Esophagus muscularis mucosa (tissue), 4 donors: ENCODE results near the gene MLKL. TPM values are rescaled to one million over a fixed set of nuclear protein-coding genes. Genes with fewer than 3 reads are reported as not detected.

Source experiments
- DNase-seq: peaks from one replicate; pipeline ENCODE4 v3.0.0-alpha.2; 2017; ENCODE audit errors: extremely low spot score
- H3K27ac ChIP-seq, 4 donors: fragments of 200-600 bp; sonication (generic); replicated peaks in 1 of 4; 1 replicate in 3 of 4; 2 replicates in 1 of 4; pipeline ENCODE4 v1.5.1; 2016 to 2019; ENCODE audit warnings: mild to moderate bottlenecking in 1 of 4
- H3K27me3 ChIP-seq, 4 donors: fragments of 200-600 bp; sonication (generic); one replicate each; pipeline versions ENCODE4 v1.5.1 to v1.6.0; 2016 to 2019
- H3K36me3 ChIP-seq, 4 donors: fragments of 200-600 bp; sonication (generic); one replicate each; pipeline ENCODE4 v1.5.1; 2016 to 2019
- H3K4me1 ChIP-seq, 4 donors: fragments of 200-600 bp; sonication (generic); one replicate each; pipeline ENCODE4 v1.5.1; 2016 to 2019
- H3K4me3 ChIP-seq, 4 donors: fragments of 200-600 bp; sonication (generic); 1 replicate in 2 of 4; 2 replicates in 2 of 4; pipeline ENCODE4 v1.5.1; 2016 to 2019; ENCODE audit warnings: mild to moderate bottlenecking in 4 of 4, moderate library complexity in 1 of 4
- H3K9me3 ChIP-seq, 4 donors: fragments of 200-600 bp; sonication (generic); 1 replicate in 3 of 4; 2 replicates in 1 of 4; pipeline ENCODE4 v1.5.1; 2016 to 2019
- EP300 ChIP-seq: sonication (generic); formaldehyde crosslinking; IDR thresholded peaks from one replicate; pipeline ENCODE4 v1.6.1; 2017; ENCODE audit warnings: antibody characterized with exemption
- POLR2A ChIP-seq: fragments of 450-650 bp; IDR thresholded peaks from one replicate; pipeline ENCODE4 v1.6.1; 2017; ENCODE audit warnings: antibody characterized with exemption, moderate library complexity, mild to moderate bottlenecking, low read depth
- POLR2AphosphoS5 ChIP-seq, 2 donors: sonication (generic); formaldehyde crosslinking; IDR thresholded peaks; one replicate each; pipeline ENCODE4 v1.6.1; 2017; ENCODE audit warnings: antibody characterized with exemption in 2 of 2
- WGBS: methylation state at CpG from one replicate; pipeline ENCODE4 v1.1.5; 2018; 5-methylcytosine and 5-hydroxymethylcytosine counted together
- intact Hi-C: fragments of 100-400 bp; cut with DNase I; formaldehyde crosslinking; loops from one replicate; pipeline ENCODE4 v1.15.1; 2023
- total RNA-seq, 4 donors: library from RNA; depleted of rRNA; stranded (reverse); fragments of >200 nt; gene quantifications; one replicate each; pipeline versions ENCODE4 v1.1.0 to v1.2.1, GENCODE V29; 2016
- TF ChIP-seq, protein P1 (sequence below), 3 experiments: fragments of 200-600 bp in 2 of 3; fragments of 450-650 bp in 1 of 3; sonication (generic) in 2 of 3; IDR thresholded peaks; one replicate each; pipeline ENCODE4 v1.5.1; 2017 to 2019; ENCODE audit warnings: antibody characterized with exemption in 3 of 3, mild to moderate bottlenecking in 2 of 3, moderate library complexity in 1 of 3

MLKL gene
- total RNA-seq, 4 donors from 2014 or later, result 5.8 to 19.9 (median 7.3) TPM

DNA sequence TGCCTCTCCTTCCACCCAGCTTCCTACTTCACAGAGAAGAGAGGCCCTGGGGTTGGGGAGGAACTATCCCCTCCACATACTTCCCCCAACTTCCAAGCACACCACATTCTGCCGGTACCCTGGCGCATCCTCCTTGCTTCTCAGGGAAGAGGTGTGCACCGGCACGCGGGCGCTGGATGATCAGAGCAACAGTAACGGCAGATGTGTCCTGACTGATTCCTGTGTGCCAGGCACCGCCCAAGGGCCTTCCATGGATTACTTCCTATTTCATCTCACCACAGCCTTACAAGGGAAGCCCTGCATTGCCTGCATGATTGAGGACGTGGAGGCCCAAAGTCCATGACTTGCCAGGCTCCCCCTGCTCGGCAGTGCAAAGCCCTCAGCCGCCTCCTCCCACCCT lies 21.1 kb upstream of the MLKL start:
- TF ChIP-seq EP300, result no peak
- TF ChIP-seq POLR2AphosphoS5 (IDR thresholded peaks at IDR 0.05), result no peak
- TF ChIP-seq, protein P1, sequence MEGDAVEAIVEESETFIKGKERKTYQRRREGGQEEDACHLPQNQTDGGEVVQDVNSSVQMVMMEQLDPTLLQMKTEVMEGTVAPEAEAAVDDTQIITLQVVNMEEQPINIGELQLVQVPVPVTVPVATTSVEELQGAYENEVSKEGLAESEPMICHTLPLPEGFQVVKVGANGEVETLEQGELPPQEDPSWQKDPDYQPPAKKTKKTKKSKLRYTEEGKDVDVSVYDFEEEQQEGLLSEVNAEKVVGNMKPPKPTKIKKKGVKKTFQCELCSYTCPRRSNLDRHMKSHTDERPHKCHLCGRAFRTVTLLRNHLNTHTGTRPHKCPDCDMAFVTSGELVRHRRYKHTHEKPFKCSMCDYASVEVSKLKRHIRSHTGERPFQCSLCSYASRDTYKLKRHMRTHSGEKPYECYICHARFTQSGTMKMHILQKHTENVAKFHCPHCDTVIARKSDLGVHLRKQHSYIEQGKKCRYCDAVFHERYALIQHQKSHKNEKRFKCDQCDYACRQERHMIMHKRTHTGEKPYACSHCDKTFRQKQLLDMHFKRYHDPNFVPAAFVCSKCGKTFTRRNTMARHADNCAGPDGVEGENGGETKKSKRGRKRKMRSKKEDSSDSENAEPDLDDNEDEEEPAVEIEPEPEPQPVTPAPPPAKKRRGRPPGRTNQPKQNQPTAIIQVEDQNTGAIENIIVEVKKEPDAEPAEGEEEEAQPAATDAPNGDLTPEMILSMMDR (IDR thresholded peaks at IDR 0.05), result no peak
- no peak for TF ChIP-seq POLR2A
- WGBS, result 73% methylated on average over 10 of the region's 11 CpGs
- no peak overlapping the region for H3K27ac ChIP-seq
- no peaks in the 10 kb centered on the region for H3K36me3 ChIP-seq
- peaks cover 0 to 2% (median 1%) of the 10 kb centered on the region in 4 donors for H3K9me3 ChIP-seq
- H3K4me3 ChIP-seq, result no peak overlapping the region
- DNase-seq, result no peak
- H3K4me1 ChIP-seq, result peaks cover 0 to 13% (median 7%) of the 10 kb centered on the region in 4 donors
- H3K27me3 ChIP-seq, result peaks cover 0 to 10% (median 0%) of the 10 kb centered on the region in 4 donors
- intact Hi-C loops, result no loop called here

DNA sequence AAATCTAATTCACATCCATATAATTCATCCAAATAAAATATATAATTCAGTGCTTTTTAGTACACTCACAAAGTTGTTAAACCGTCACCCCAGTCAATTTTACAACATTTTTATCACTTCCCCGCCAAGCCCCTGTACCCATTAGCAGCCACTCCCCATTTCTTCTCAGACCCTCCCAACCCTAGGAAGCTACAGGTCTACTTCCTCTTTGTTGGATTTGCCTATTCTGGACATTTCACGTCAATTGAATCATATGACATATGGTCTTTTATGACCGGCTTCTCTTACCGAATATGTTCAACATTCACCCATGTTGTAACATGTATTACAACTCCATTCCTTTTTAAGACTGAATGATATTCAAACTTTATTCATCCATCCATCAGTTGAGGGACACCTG lies 19.9 kb upstream of the MLKL start:
- Histone ChIP-seq H3K36me3 (no peaks in the 10 kb centered on the region), H3K4me3 (no peak overlapping the region), H3K27ac (no peak overlapping the region), H3K27me3 (peaks cover 0 to 8% (median 0%) of the 10 kb centered on the region in 4 donors), H3K9me3 (no peaks in the 10 kb centered on the region), H3K4me1 (peaks cover 0 to 12% (median 7%) of the 10 kb centered on the region in 4 donors)
- intact Hi-C loops, result no loop called here
- WGBS, result 73% methylated on average over 5 of the region's 5 CpGs
- DNase-seq, result no peak
- TF ChIP-seq EP300 (no peak), POLR2A (no peak), POLR2AphosphoS5 (IDR thresholded peaks at IDR 0.05) (no peak)
- TF ChIP-seq, protein P1 (IDR thresholded peaks at IDR 0.05), result no peak

DNA sequence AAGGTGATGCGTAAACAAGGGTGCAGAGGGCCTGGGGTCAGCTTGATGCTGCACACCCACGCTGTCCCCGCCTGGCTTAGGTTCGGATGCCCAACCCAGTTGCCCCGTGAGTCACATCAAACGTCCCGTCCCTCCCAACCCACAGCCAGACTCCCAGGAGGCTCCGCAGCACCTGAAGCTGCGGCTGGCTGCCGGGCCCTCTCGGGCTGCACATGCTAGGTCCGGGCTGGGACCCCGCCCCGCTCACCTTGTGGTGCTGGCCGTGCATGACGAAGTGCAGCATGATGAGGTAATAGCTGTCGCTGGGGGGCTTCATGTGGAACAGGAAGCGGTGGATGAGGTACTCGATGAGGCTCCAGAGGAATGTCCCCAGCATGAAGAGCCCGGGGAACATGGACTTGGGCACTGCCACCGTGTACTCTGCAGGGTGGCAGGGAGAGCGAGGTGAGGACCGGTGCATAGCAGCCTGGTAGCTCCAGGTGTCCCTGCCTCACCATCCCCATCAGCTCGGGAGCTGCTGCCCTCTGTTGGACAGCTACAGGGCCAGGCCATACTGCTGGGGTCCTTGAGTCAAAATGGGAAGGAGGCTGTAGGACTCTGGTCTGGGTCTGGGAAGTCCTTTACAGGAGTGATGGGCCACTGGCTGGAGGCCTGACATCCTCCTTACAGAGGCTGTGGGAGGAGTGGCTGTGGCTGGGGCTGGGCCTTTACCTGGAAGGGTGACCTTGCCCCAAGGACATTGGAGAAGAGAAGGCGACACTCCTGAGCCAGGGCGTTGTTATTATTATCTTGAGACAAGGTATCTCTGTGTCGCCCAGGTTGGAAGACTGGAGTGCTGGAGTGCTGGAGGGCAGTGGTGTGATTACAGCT lies 18.3 kb upstream of the MLKL start:
- WGBS, result 89% methylated on average over 27 of the region's 27 CpGs
- Histone ChIP-seq H3K27ac (no peak overlapping the region), H3K4me3 (no peak overlapping the region), H3K27me3 (no peaks in the 10 kb centered on the region), H3K9me3 (no peaks in the 10 kb centered on the region), H3K36me3 (no peaks in the 10 kb centered on the region), H3K4me1 (no peaks in the 10 kb centered on the region)
- intact Hi-C loops, result no loop called here
- TF ChIP-seq EP300 (no peak), POLR2AphosphoS5 (IDR thresholded peaks at IDR 0.05) (no peak), POLR2A (no peak)
- TF ChIP-seq, protein P1 (IDR thresholded peaks at IDR 0.05), result no peak
- DNase-seq, result no peak

DNA sequence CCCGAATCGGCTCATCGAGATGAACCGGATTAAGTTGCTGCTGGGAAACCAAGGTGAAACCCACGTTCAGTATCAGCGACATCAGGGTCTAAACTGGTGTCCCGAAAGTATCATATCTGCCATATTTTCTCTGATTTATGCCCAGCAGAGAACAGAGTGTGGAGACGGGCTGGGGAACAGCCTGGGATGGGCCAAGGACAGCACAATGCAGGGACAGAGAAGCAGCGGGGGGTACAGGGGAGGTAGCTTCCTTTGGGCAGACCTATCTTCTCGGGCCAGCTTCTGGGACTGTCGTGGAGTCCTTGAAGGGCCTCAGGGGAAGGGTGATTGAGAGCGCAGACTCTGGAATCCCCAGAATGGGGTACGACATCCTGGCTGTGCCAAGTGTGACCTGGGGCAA lies 17.5 kb upstream of the MLKL start:
- intact Hi-C loops, result no loop called here
- no peak overlapping the region for H3K4me3 ChIP-seq

DNA sequence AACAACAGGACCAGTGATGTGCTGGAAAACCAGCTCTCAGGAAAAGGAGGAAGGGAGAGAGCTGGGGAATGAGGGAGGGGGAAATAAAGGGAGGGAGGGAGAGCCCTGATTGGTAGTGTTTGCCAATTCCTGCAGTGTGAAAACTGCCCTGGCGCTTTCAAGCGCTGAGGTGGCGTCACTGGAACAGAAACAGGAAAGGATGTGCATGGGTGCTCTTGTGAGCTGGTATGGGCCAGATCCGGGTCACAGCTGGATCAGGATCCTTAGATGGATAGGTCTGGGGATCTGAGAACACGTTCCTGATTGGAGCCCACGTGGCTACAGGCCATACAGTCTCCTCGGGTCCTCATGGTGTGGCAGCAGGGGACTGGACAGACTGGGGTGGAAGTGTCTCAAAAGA lies 16.7 kb upstream of the MLKL start:
- WGBS, result 86% methylated on average over 7 of the region's 7 CpGs
- H3K9me3 ChIP-seq, result no peaks in the 10 kb centered on the region
- H3K4me3 ChIP-seq, result no peak overlapping the region
- no peak for TF ChIP-seq EP300
- no peaks in the 10 kb centered on the region for H3K36me3 ChIP-seq
- no peak overlapping the region for H3K27ac ChIP-seq
- no peaks in the 10 kb centered on the region for H3K4me1 ChIP-seq
- no peaks in the 10 kb centered on the region for H3K27me3 ChIP-seq
- intact Hi-C loops, result no loop called here
- no peak for DNase-seq

More for the DNA sequence above, 17.5 kb upstream of the MLKL start:
- TF ChIP-seq EP300, result no peak
- TF ChIP-seq POLR2AphosphoS5 (IDR thresholded peaks at IDR 0.05), result no peak
- TF ChIP-seq POLR2A, result no peak
- H3K27me3 ChIP-seq, result no peaks in the 10 kb centered on the region
- H3K36me3 ChIP-seq, result no peaks in the 10 kb centered on the region
- H3K27ac ChIP-seq, result no peak overlapping the region
- no peaks in the 10 kb centered on the region for H3K4me1 ChIP-seq
- H3K9me3 ChIP-seq, result no peaks in the 10 kb centered on the region
- no peak for DNase-seq
- WGBS, result 91% methylated on average over 8 of the region's 13 CpGs
